Thoracic aorta (tissue), 2 donors: Measurements from ENCODE around the gene SPATA31C1. TPM values are rescaled to one million over a fixed set of nuclear protein-coding genes. Genes with fewer than 3 reads are reported as not detected.

Experiments used
- ATAC-seq: fragments of 150-250 bp; one replicate; pipeline ENCODE4 v1.8.0; 2017; ENCODE audit warnings: low read depth; ENCODE audit not compliant: insufficient number of reproducible peaks, low FRiP score
- DNase-seq: peaks from one replicate; pipeline ENCODE4 v3.0.0-alpha.2; 2020; ENCODE audit warnings: low spot score
- H3K27ac ChIP-seq, 2 donors: fragments of 200-600 bp; sonication (generic); 1 replicate in 1 of 2; 2 replicates in 1 of 2; pipeline ENCODE4 v1.5.1; 2016; ENCODE audit warnings: mild to moderate bottlenecking in 2 of 2, moderate library complexity in 2 of 2
- H3K27me3 ChIP-seq: fragments of 200-600 bp; sonication (generic); replicated peaks from 2 replicates; pipeline ENCODE4 v1.6.0; 2016; ENCODE audit warnings: mild to moderate bottlenecking; ENCODE audit not compliant: insufficient read depth
- H3K36me3 ChIP-seq: fragments of 200-600 bp; sonication (generic); one replicate; pipeline ENCODE4 v1.5.1; 2016
- H3K4me1 ChIP-seq, 2 donors: fragments of 200-600 bp; sonication (generic); 1 replicate in 1 of 2; 2 replicates in 1 of 2; pipeline versions ENCODE4 v1.5.1 to v1.6.0; 2016; ENCODE audit warnings: low read depth in 2 of 2, mild to moderate bottlenecking in 1 of 2; ENCODE audit not compliant: control insufficient read depth in 1 of 2
- H3K4me3 ChIP-seq: fragments of 200-600 bp; sonication (generic); 2 replicates; pipeline ENCODE4 v1.5.1; 2016; ENCODE audit warnings: mild to moderate bottlenecking
- H3K9me3 ChIP-seq: fragments of 200-600 bp; sonication (generic); 2 replicates; pipeline ENCODE4 v1.5.1; 2016
- CTCF ChIP-seq: fragments of 200-600 bp; sonication (generic); IDR thresholded peaks from one replicate; pipeline ENCODE4 v1.5.1; 2019; ENCODE audit warnings: antibody characterized with exemption
- total RNA-seq, 2 donors: library from RNA; depleted of rRNA; stranded (reverse); fragments of >200 nt; gene quantifications; one replicate each; pipeline versions ENCODE4 v1.1.0 to v1.2.3, GENCODE V29; 2016

SPATA31C1 gene
- total RNA-seq, 2 donors from 2014 or later: not detected

GRCh38 chr9:87886933-87887505, 30.7 kb upstream of the SPATA31C1 start:
- DNase-seq (no peak), ATAC-seq (no peak)
- Histone ChIP-seq H3K9me3 (no peaks in the 10 kb centered on the region), H3K27me3 (no peaks in the 10 kb centered on the region), H3K4me3 (no peak overlapping the region), H3K36me3 (no peaks in the 10 kb centered on the region), H3K4me1 (no peaks in the 10 kb centered on the region), H3K27ac (no peak overlapping the region)
- TF ChIP-seq CTCF: no peak

- Histone ChIP-seq H3K27me3 (no peaks in the 10 kb centered on the region), H3K36me3 (no peaks in the 10 kb centered on the region), H3K4me3 (no peak overlapping the region), H3K27ac (no peak overlapping the region), H3K9me3 (no peaks in the 10 kb centered on the region), H3K4me1 (no peaks in the 10 kb centered on the region)
- TF ChIP-seq CTCF: no peak
- ATAC-seq (no peak), DNase-seq (no peak)
Measured at GRCh38 chr9:87887661-87888480, 29.9 kb upstream of the SPATA31C1 start.

- no peaks in the 10 kb centered on the region for H3K9me3 ChIP-seq
- ATAC-seq (no peak), DNase-seq (no peak)
- no peak for TF ChIP-seq CTCF
- no peaks in the 10 kb centered on the region for H3K27me3 ChIP-seq
- H3K27ac ChIP-seq: no peak overlapping the region
- no peaks in the 10 kb centered on the region for H3K36me3 ChIP-seq
- no peaks in the 10 kb centered on the region for H3K4me1 ChIP-seq
- H3K4me3 ChIP-seq: no peak overlapping the region
Measured at GRCh38 chr9:87888501-87888900, 29.3 kb upstream of the SPATA31C1 start.

- H3K36me3 ChIP-seq: no peaks in the 10 kb centered on the region
- H3K9me3 ChIP-seq: no peaks in the 10 kb centered on the region
- TF ChIP-seq CTCF: no peak
- no peak overlapping the region for H3K27ac ChIP-seq
- DNase-seq: no peak
- H3K4me3 ChIP-seq: no peak overlapping the region
- ATAC-seq: no peak
- no peaks in the 10 kb centered on the region for H3K4me1 ChIP-seq
- no peaks in the 10 kb centered on the region for H3K27me3 ChIP-seq
Measured at GRCh38 chr9:87889065-87889881, 28.5 kb upstream of the SPATA31C1 start.

GRCh38 chr9:87889882-87890252, 27.9 kb upstream of the SPATA31C1 start:
- H3K36me3 ChIP-seq: no peaks in the 10 kb centered on the region
- no peak overlapping the region for H3K4me3 ChIP-seq
- no peak for ATAC-seq
- H3K27me3 ChIP-seq: no peaks in the 10 kb centered on the region
- H3K27ac ChIP-seq: no peak overlapping the region
- DNase-seq: no peak
- no peak for TF ChIP-seq CTCF
- no peaks in the 10 kb centered on the region for H3K9me3 ChIP-seq
- H3K4me1 ChIP-seq: no peaks in the 10 kb centered on the region
